CD4-positive, alpha-beta T cell treated with Interferon alpha-2 for 1 hour (primary cell): ENCODE data around the gene LRMDA.

ENCODE experiments used
- DNase-seq, 2 donors: peaks; one replicate each; pipeline ENCODE4 v3.0.0-alpha.2; 2020 to 2022

LRMDA gene

DNA sequence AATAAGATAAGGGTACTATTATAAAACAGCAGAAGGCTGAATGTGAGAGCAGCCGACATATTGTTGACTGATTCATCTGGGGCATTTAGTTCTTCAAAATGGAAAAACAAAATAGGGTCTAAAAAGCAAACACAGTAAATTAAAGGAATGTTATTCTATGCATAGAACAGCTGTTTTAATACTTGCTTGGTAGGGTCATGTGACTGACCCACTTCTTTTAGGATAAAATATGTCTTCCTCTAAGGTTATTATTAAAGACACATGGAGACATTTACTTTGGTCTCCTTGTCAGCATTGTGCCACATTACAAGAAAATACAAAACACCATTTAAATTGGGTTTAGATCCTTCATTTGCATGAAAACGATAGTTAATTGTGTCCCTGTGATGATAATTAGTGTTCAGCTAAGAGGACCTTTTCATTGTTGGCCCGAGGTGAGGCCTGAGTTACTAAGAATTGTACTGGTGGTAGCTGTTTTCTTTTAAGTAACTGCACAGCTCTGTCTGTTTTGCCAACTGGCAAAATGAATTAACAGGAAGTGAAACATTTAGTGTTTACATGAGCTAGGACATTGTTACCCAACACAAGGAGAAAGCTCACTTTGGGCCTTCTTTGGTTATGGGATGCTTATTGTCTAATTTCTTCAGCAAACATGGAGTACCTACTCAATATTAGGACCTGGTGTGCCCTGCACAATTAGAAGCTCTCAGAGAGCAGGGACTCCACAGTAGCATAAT is 764.4 kb downstream of the LRMDA start:
- DNase-seq = no peak

GRCh38 chr10:76197293-76197692 is 765.9 kb downstream of the LRMDA start:
- no peak for DNase-seq

GRCh38 chr10:76198287-76199035 is 767.0 kb downstream of the LRMDA start:
- no peak for DNase-seq

DNA sequence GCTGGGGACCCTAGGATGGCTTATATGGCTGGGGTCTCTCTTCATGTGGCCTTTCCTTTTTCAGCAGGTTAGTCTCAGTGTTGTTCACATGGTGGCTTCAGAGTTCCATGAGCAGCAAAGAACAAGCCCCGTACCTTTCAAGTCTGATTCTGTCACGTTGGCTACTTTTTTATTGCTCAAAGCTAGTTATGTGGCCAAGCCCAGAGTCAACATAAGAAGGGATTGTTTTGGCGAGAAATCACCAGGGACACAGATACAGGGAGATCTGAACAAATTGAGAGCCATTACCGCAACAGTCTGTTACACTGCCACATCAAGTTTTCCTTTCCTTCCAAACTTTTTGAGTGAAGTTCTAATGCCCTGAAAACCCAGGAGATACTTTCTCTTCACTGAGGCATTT is 770.5 kb downstream of the LRMDA start:
- DNase-seq = no peak

GRCh38 chr10:76202777-76203176 is 771.4 kb downstream of the LRMDA start:
- DNase-seq = no peak

GRCh38 chr10:76205361-76205760 is 773.9 kb downstream of the LRMDA start:
- no peak for DNase-seq

DNA sequence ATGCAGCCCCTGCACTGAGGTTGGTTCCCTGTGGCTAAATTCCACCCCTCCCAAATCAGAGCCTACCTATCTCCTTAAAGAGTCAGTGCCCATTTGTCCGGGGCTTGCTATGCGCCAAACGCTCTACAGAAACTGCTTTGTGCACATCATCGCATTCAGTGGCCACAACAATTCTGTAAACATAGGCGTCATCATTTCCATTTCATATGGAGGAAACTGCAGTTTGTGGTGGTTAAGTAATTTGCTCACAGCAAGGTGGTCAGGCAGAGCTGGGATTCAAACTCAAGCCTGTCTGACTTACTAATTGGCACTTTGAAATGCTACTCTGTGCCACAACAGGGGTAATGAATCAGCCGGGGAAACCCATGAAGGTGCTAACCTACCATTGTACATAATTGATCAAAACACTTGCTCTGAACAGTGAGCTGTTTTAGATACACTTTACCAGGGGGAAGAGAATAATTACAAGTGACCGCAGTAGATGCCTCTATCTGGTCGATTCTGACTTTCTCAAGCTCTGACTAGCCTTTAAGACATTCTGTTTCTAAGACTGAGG is 775.5 kb downstream of the LRMDA start:
- DNase-seq = no peak

GRCh38 chr10:76209135-76209534 is 777.7 kb downstream of the LRMDA start:
- no peak for DNase-seq

- no peak for DNase-seq
Measured at GRCh38 chr10:76210211-76210610, 778.8 kb downstream of the LRMDA start.

DNA sequence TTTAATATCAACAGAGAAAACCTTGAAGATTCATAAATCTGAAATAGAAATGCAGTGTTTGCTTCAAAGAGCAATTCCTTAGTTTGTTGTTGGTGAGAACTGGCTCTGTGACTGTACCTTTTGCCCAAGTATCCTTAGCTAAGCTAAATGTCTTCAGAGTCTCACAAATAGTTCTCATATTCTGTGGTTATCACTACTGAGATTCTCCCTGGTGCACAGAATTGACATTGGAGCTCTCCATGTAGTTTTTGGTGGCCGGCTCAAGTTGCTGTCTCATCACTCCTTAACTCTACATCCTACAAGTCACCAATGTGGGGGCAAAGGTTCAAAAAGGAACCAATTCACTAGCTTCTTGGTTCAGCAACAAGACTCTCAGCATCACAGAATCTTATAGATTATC is 780.3 kb downstream of the LRMDA start:
- no peak for DNase-seq

GRCh38 chr10:76213876-76214275 is 782.5 kb downstream of the LRMDA start:
- DNase-seq = no peak

- no peak for DNase-seq
Measured at GRCh38 chr10:76218035-76218434, 786.6 kb downstream of the LRMDA start.

GRCh38 chr10:76229341-76229740 is 797.9 kb downstream of the LRMDA start:
- no peak for DNase-seq

DNA sequence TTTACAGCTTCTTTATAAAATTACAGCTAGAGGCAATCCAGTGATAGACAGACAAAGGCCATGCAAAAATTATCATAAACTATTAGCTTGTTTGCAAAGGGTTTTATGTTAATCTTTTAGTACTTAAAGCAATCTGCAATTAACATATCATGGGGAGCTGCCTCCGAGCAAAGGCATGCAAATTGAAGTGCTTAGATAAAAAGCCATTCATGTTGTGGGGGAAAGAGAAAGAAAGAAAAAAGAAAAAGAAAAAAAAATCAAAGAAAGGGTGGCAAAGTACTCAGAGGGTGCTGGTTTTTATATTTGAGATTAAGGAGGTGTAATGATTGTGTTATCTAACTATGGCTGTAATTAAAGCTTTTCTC is 799.5 kb downstream of the LRMDA start:
- DNase-seq = no peak

GRCh38 chr10:76231286-76231934 is 800.0 kb downstream of the LRMDA start:
- no peak for DNase-seq

GRCh38 chr10:76234499-76235226 is 803.2 kb downstream of the LRMDA start:
- DNase-seq = no peak

GRCh38 chr10:76236356-76236755 is 804.9 kb downstream of the LRMDA start:
- DNase-seq = no peak

DNA sequence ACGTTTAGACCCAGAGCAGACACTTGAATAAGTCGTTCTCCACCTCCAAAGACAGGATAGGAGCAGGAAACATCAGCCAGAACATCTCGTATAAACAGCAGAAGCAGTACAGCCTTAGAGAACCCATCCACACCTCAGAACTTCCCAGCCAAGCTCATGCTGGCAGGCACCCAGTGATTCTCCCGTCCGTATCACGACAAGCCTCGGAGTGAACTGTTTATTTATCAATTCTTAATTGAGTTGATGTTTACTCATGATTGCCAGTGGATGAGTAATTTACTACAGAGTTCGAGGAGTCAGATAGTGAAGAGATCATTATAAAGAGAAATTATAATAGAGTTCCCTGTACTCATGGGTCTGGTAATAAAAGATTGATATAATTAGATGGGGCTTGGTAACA is 811.5 kb downstream of the LRMDA start:
- DNase-seq = no peak

- no peak for DNase-seq
Measured at GRCh38 chr10:76244061-76244686, 812.8 kb downstream of the LRMDA start.

GRCh38 chr10:76245951-76246495 is 814.6 kb downstream of the LRMDA start:
- DNase-seq = no peak

DNA sequence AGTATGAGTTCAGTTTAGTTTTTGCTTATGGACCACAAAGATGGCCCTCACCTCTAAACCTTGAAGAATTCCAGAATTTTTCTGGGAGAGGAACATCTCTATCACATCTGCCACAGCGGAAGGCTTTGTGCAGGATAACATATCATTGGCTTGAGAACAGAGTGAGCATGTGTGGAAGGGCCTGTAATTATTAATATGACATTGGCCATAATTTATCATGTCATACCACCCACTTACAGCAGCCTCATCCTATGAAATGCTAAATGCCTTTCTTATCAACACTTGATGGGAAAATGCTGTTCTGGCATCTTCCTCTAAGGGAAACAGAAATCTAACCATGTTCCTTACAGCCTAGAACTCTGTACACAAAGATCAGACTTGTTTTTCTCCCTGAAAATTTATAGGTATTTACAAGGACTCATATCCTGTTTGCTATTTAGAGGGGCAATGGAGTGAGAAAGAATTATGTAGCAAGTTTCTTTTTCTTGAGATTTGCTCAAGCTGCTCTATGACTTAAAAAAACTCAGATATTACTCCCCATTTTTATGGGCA is 817.3 kb downstream of the LRMDA start:
- no peak for DNase-seq
